ENCODE data around the gene TMCC1. TPM values are rescaled to one million over a fixed set of nuclear protein-coding genes. Genes with fewer than 3 reads are reported as not detected.

Gene TMCC1
- total RNA-seq, 4 donors from 2014 or later: 4.1 to 21.8 (median 14.5) TPM

- WGBS, 2 donors (ENCODE audit: low coverage in 1 of 2): 88 to 89% methylated on average over 3 to 9 of the region's 9 CpGs
- in situ Hi-C loops (cut with MboI; ENCODE audit: low pct_ligation_motif_present in 1 of 4, low pct_unique_long_range_greater_than_20kb in 1 of 4, low sequenced_read_pairs in 3 of 4): loop anchor here (5.0 to 25.0 kb wide), 4 partner anchors 283 to 450 kb away; no protein-coding TSS in a partner anchor
- no peak for TF ChIP-seq CTCF (IDR thresholded peaks at IDR 0.05)
- TF ChIP-seq POLR2A (IDR thresholded peaks at IDR 0.05): no peak
- no peak for TF ChIP-seq EP300 (IDR thresholded peaks at IDR 0.05; ENCODE audit: low read depth)
- no peak for TF ChIP-seq POLR2AphosphoS5 (IDR thresholded peaks at IDR 0.05)
- H3K9me3 ChIP-seq: no peaks in the 10 kb centered on the region
- no peak overlapping the region for H3K4me3 ChIP-seq
- peak overlapping the region in 1 of 4 donors; percentile 62 for H3K27ac ChIP-seq
- H3K36me3 ChIP-seq: no peaks in the 10 kb centered on the region
- no peak for DNase-seq
- intact Hi-C loops (cut with DNase I; ENCODE audit: low total_unique reads): loop anchor here (1.0 to 10.0 kb wide), 3 partner anchors 36 to 443 kb away; no protein-coding TSS in a partner anchor
- peaks cover 0 to 8% (median 2%) of the 10 kb centered on the region in 4 donors for H3K4me1 ChIP-seq
- H3K27me3 ChIP-seq: no peaks in the 10 kb centered on the region
Observed at GRCh38 chr3:129937717-129938116, 44.2 kb upstream of the TMCC1 start.

- Histone ChIP-seq H3K4me1 (peaks cover 0 to 8% (median 2%) of the 10 kb centered on the region in 4 donors), H3K36me3 (no peaks in the 10 kb centered on the region), H3K27ac (peak overlapping the region; percentile 62 to 77 (median 71)), H3K9me3 (no peaks in the 10 kb centered on the region), H3K27me3 (no peaks in the 10 kb centered on the region), H3K4me3 (peak overlapping the region in 3 of 4 donors; percentile 17 to 45 (median 30))
- intact Hi-C loops (cut with DNase I; ENCODE audit: low total_unique reads): loop anchor here (10.0 kb wide), 2 partner anchors 312 to 442 kb away; no protein-coding TSS in a partner anchor
- no peak for TF ChIP-seq POLR2A (IDR thresholded peaks at IDR 0.05)
- TF ChIP-seq POLR2AphosphoS5 (IDR thresholded peaks at IDR 0.05): peak in 1 of 3 donors; percentile 8
- in situ Hi-C loops (cut with MboI; ENCODE audit: low pct_ligation_motif_present in 1 of 4, low pct_unique_long_range_greater_than_20kb in 1 of 4, low sequenced_read_pairs in 3 of 4): loop anchor here (5.0 to 25.0 kb wide), 4 partner anchors 282 to 449 kb away; no protein-coding TSS in a partner anchor
- DNase-seq: peak; percentile 53
- WGBS, 2 donors (ENCODE audit: low coverage in 1 of 2): 25 to 32% methylated on average over 4 to 6 of the region's 6 CpGs
Observed at GRCh38 chr3:129936757-129937156, 43.2 kb upstream of the TMCC1 start.

GRCh38 chr3:129934234-129935123 lies 41.0 kb upstream of the TMCC1 start:
- Histone ChIP-seq H3K27ac (no peak overlapping the region), H3K4me1 (peaks cover 0 to 8% (median 2%) of the 10 kb centered on the region in 4 donors), H3K4me3 (peak overlapping the region in 1 of 4 donors; percentile 9), H3K36me3 (no peaks in the 10 kb centered on the region), H3K9me3 (peaks cover 2 to 8% of the 10 kb centered on the region in 2 donors), H3K27me3 (no peaks in the 10 kb centered on the region)
- TF ChIP-seq CTCF (IDR thresholded peaks at IDR 0.05) (peak; percentile 88 to 95 (median 92)), POLR2A (IDR thresholded peaks at IDR 0.05) (no peak)
- intact Hi-C loops (cut with DNase I; ENCODE audit: low total_unique reads): loop anchor here (10.0 kb wide), 2 partner anchors 310 to 440 kb away; no protein-coding TSS in a partner anchor
- in situ Hi-C loops (cut with MboI; ENCODE audit: low pct_ligation_motif_present in 1 of 4, low pct_unique_long_range_greater_than_20kb in 1 of 4, low sequenced_read_pairs in 3 of 4): loop anchor here (5.0 to 25.0 kb wide), 4 partner anchors 280 to 447 kb away; no protein-coding TSS in a partner anchor
- 21 to 30% methylated on average over 15 to 20 of the region's 20 CpGs for WGBS, 2 donors (ENCODE audit: low coverage in 1 of 2)
- DNase-seq: no peak

GRCh38 chr3:129933471-129933870 lies 40.0 kb upstream of the TMCC1 start:
- DNase-seq: no peak
- TF ChIP-seq POLR2A (IDR thresholded peaks at IDR 0.05): no peak
- no peak for TF ChIP-seq EP300 (IDR thresholded peaks at IDR 0.05; ENCODE audit: low read depth)
- TF ChIP-seq POLR2AphosphoS5 (IDR thresholded peaks at IDR 0.05): no peak
- TF ChIP-seq CTCF (IDR thresholded peaks at IDR 0.05): no peak
- Histone ChIP-seq H3K4me1 (peaks cover 0 to 8% (median 2%) of the 10 kb centered on the region in 4 donors), H3K27ac (no peak overlapping the region), H3K9me3 (peaks cover 10 to 12% of the 10 kb centered on the region in 2 donors), H3K27me3 (no peaks in the 10 kb centered on the region), H3K4me3 (no peak overlapping the region), H3K36me3 (no peaks in the 10 kb centered on the region)
- intact Hi-C loops (cut with DNase I; ENCODE audit: low total_unique reads): loop anchor here (10.0 kb wide), 2 partner anchors 309 to 439 kb away; no protein-coding TSS in a partner anchor
- WGBS, 2 donors (ENCODE audit: low coverage in 1 of 2): 82% methylated on average over 4 of the region's 4 CpGs; no CpG with 5 or more reads in 1 of the 2 donors
- in situ Hi-C loops (cut with MboI; ENCODE audit: low pct_ligation_motif_present in 1 of 4, low pct_unique_long_range_greater_than_20kb in 1 of 4, low sequenced_read_pairs in 3 of 4): loop anchor here (10.0 to 25.0 kb wide), 3 partner anchors 279 to 446 kb away; no protein-coding TSS in a partner anchor

Measured in transverse colon (tissue), 4 donors.